Sigmoid colon (tissue), 3 donors: ENCODE results near the gene UVRAG.

ENCODE experiments used
- CTCF ChIP-seq, 4 experiments: fragments of 450-650 bp in 3 of 4; fragments of 200-600 bp in 1 of 4; IDR thresholded peaks; one replicate each; pipeline ENCODE4 v1.5.1; 2016 to 2019; ENCODE audit warnings: antibody characterized with exemption in 4 of 4, mild to moderate bottlenecking in 3 of 4, moderate library complexity in 2 of 4
- POLR2A ChIP-seq, 2 donors: fragments of 450-650 bp; IDR thresholded peaks; one replicate each; pipeline ENCODE4 v1.6.1; 2016; ENCODE audit warnings: antibody characterized with exemption in 2 of 2, mild to moderate bottlenecking in 2 of 2, moderate library complexity in 2 of 2

- no peak for TF ChIP-seq POLR2A (IDR thresholded peaks at IDR 0.05)
- no peak for TF ChIP-seq CTCF (IDR thresholded peaks at IDR 0.05)
These were observed 2.4 kb upstream of the UVRAG start for GRCh38 chr11:75812542-75813040.
